HG02981 (cell line): ENCODE measurements around the gene RNF150.

Experiments used
- ATAC-seq: cut with Tn5 transposase; IDR thresholded peaks from one replicate; pipeline ENCODE4 v1.9.1; 2021; ENCODE audit warnings: mild to moderate bottlenecking, moderate library complexity; ENCODE audit not compliant: unreplicated experiment

The RNF150 gene

GRCh38 chr4:141035920-141036319 is 97.3 kb downstream of the RNF150 start:
- no peak for ATAC-seq

DNA sequence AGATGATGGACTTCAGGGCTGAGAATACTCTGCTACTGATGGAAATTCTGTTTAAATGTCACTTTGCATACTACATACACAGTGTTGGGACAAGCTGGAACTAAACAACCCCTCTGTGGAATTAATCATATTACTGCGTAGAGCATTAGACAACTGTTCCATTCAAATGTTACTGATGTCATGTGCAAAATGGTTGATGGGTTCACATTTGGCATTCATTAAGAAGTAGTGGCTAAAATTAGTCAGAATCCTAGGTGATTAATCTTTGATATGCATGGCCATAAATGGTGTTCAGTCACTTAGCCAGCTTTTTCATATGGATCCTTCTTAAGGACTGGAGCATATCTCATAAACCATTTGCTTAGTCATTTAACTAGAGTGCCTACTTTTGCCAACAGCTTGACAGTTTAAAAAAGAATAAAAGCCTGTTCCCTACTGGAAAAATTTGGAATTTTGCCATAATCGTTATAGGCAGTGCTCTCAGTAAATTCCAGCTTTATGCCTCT is 105.2 kb downstream of the RNF150 start:
- no peak for ATAC-seq

- ATAC-seq = no peak
These were observed 105.8 kb downstream of the RNF150 start for GRCh38 chr4:141027421-141027820.

GRCh38 chr4:141026900-141027299 is 106.4 kb downstream of the RNF150 start:
- no peak for ATAC-seq

DNA sequence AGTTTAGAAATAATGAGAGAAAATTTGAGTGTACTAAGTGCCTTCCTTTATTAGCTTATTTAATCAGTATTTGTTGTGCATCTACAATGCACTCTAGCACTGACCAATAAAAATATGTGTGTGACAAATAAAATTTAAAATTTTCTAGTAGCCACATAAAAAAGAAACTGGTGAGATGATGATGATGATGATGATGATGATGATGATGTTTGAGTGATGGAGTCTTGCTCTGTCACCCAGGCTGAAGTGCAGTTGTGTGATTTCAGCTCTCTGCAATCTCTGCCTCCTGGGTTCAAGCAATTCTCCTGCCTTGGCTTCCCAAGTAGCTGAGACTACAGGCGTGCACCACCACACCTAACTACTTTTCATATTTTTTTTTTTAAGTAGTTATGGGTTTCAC is 110.2 kb downstream of the RNF150 start:
- ATAC-seq = no peak

- no peak for ATAC-seq
These were observed 111.1 kb downstream of the RNF150 start for GRCh38 chr4:141022111-141022695.

DNA sequence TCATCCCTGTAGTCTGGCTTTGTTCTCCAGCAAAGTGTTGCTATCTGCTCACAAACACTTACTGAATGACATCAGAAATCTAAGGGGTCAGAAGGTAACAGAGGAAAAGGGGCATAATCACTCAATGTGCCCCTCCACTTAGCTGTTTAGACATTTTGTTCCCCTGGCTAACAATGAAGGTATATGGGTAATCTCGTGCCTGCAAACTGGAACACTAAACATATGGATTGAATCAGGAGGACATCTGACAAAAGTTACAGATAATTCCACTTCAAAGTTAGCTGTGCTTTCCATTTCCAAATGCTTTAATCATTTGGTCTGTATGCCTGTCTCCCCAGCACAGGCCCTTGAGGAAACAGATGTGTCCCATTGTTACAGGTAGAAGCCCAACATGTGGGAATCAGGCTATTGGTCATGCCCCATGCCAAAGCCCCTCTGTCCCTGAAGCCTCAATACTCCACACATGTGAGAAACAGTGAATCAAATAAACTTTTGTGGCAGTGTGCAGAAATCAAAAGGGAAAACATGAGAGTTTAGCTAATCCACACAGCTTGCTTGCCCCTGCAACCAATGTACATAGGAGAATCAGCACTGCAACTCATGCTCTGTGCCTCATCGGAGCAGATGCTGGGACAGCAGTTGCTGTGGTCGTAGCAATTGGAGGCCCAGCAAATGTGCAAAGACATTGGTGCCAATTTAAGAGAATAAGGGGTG is 111.7 kb downstream of the RNF150 start:
- ATAC-seq = no peak

DNA sequence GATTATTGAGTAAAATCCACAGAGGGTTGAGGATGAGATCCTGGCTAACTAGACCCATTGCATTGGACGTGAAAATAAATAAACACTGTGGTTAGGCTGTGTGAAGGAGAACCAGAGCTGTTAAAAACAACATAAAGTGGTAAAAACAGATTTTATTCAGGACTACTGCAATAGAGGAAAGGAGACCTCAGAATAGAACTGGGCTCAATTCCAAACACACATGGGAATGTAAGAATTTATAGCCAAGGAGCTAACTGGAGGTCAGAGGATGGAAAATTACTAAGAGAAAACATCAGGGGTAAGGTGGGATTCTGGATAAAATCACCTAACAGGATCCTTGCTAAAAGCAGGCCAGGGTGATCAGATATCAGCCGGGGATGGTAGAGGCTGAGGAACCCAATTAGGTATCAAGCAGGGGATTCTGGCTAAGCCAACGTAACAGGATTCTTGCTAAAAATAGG is 112.4 kb downstream of the RNF150 start:
- ATAC-seq = no peak

GRCh38 chr4:141019768-141020167 is 113.5 kb downstream of the RNF150 start:
- ATAC-seq = no peak

- no peak for ATAC-seq
These were observed 117.0 kb downstream of the RNF150 start for GRCh38 chr4:141016117-141016798.

DNA sequence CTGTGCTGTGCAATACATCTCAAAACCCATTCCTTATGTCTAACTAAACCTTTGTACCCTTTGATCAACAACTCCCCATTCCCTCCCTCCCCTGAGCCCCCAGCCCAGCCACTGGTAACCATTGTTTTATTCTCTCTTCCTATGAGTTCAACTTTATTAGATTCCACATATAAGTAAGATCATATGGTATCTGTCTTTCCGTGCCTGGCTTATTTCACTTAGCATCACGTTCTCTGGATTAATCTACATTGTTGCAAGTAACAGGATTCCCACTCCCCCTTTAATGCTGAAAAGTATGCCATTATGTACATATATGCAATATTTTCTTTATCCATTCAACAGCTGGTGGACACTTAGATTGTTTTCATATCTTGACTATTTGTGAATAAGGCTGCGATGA is 119.4 kb downstream of the RNF150 start:
- ATAC-seq = no peak

- no peak for ATAC-seq
These were observed 121.4 kb downstream of the RNF150 start for GRCh38 chr4:141011901-141012315.

DNA sequence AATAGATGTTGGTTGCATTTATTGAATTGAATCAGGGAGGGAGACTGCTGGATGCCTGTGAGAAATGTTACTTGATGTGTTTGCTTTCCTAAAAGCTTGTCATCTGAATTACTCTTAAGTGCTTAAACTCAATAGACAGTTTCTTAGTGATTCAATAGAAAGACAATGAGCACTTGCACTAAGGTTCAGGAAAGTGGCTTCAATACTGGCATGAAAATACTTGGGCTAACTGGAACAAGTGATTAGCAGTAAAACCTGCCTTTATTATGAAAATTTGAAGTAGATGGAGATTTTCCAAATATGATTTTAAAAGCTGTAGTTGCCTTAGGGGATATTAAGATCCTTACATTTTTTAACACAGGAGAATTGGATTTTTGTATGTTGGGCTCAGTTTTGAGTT is 123.3 kb downstream of the RNF150 start:
- no peak for ATAC-seq

GRCh38 chr4:141009129-141009528 is 124.1 kb downstream of the RNF150 start:
- no peak for ATAC-seq

DNA sequence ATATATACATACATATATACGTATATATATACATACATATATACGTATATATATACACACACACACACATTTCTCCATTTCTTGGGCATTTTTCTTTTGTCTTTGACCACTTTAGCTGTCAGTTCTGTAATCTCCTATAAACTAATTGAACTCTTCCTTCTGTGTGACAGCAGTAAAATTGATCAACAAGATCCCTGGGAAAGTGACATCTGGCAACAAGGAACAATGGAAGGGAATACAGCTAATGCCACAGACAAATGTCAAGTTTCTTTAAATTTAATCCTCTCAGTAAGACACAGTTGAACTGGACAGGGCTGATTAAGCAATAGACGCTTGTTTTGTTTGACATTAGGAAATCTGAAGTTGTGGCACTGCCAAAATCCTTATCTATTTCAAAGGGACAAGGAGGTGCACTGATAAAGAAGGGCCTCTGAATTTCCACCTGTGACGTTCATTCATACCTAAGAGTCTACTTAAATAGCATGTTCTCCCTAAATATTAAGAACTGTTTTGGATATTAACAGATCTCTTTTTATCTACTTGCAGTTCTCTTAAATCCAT is 126.9 kb downstream of the RNF150 start:
- ATAC-seq = no peak

GRCh38 chr4:141004823-141005222 is 128.4 kb downstream of the RNF150 start:
- ATAC-seq = no peak

GRCh38 chr4:141003193-141003592 is 130.1 kb downstream of the RNF150 start:
- ATAC-seq = no peak

GRCh38 chr4:141002323-141002805 is 130.9 kb downstream of the RNF150 start:
- ATAC-seq = no peak

DNA sequence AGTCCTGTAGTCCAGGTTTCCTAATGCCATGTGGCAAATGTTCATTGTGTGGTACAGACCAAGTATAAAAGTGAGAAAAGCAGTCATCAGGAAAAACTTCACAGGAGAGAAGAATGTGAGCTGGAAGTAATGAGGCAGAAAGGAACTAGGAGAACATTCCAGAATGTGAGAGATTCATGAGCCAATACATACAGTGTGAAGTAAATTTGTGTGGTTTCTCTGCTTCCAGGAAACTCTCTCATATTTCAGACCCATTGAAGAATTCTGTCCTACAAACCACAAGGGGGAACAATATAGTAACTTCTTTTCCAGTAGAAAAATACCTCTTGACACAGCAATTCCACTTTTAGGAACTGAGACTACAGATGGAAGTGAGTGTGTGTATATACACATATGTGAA is 136.5 kb downstream of the RNF150 start:
- ATAC-seq = no peak

DNA sequence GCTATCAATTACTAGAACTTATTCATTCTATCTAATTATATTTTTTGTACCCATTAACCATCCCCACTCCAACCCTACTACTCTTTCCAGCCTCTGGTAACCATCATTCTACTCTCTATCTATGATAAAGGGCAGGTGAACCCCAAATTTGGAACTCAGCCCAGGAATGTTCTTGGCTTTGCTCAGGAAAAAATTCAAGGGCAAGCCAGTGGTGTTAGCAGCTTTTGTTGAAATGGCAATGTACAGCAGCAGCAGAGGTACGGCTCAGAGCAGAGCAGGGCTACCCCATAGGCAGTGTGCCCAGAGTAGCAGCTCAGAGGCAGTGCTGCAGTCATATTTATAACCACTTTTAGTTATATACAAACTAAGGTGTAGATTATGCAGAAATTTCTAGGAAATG is 138.2 kb downstream of the RNF150 start:
- no peak for ATAC-seq

DNA sequence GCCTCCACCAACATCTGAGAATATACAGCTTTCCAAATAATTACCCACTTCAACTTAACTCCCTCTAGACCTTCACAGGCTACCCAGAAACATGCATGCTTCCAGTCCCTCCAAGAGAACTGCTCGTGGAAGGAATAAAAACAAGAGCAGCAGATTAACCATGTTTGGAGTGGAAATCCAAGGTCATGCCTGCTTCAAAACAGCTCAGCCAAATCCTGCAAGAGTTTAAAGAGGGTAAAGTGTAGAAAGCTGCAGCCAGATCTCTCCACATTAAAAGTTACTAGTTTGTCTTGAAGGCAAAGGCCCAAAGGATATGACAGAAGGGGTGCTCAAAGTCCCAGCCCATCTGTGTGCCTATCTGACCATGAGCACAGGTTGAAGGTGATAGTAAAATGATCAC is 139.3 kb downstream of the RNF150 start:
- ATAC-seq = no peak
